ENCODE data around the gene ATG9B.

ATG9B gene, protein sequence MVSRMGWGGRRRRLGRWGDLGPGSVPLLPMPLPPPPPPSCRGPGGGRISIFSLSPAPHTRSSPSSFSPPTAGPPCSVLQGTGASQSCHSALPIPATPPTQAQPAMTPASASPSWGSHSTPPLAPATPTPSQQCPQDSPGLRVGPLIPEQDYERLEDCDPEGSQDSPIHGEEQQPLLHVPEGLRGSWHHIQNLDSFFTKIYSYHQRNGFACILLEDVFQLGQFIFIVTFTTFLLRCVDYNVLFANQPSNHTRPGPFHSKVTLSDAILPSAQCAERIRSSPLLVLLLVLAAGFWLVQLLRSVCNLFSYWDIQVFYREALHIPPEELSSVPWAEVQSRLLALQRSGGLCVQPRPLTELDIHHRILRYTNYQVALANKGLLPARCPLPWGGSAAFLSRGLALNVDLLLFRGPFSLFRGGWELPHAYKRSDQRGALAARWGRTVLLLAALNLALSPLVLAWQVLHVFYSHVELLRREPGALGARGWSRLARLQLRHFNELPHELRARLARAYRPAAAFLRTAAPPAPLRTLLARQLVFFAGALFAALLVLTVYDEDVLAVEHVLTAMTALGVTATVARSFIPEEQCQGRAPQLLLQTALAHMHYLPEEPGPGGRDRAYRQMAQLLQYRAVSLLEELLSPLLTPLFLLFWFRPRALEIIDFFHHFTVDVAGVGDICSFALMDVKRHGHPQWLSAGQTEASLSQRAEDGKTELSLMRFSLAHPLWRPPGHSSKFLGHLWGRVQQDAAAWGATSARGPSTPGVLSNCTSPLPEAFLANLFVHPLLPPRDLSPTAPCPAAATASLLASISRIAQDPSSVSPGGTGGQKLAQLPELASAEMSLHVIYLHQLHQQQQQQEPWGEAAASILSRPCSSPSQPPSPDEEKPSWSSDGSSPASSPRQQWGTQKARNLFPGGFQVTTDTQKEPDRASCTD

GRCh38 chr7:151024435-151025056 lies at the start of gene ATG9B:
Gene ATG9B (minus strand): TSS chr7:151024494. CDS start chr7:151024423, 71 bp downstream.
- TF ChIP-seq CTCF (IDR thresholded peaks at IDR 0.05; ENCODE audit: low read depth, low read length, missing control alignments), result no peak
- no peak within 1 kb of the TSS for H3K27ac ChIP-seq
- H3K4me3 ChIP-seq (ENCODE audit: low read depth, low read length), result no peak within 1 kb of the TSS
- H3K36me3 ChIP-seq (replicated peaks), result no peaks in the 10 kb centered on the region
- in situ Hi-C loops (cut with HindIII; ENCODE audit: low pct_ligation_motif_present, low sequenced_read_pairs), result no loop called here
- H3K27me3 ChIP-seq (replicated peaks), result peaks cover 13% of the 10 kb centered on the region
- DNase-seq, result no peak

GRCh38 chr7:151073990-151074389 lies 49.7 kb upstream of the ATG9B start:
- DNase-seq, result no peak
- in situ Hi-C loops (cut with HindIII; ENCODE audit: low pct_ligation_motif_present, low sequenced_read_pairs), result no loop called here
- H3K27me3 ChIP-seq (replicated peaks), result no peaks in the 10 kb centered on the region
- H3K4me3 ChIP-seq (ENCODE audit: low read depth, low read length), result no peak overlapping the region
- H3K27ac ChIP-seq, result no peak overlapping the region
- TF ChIP-seq CTCF (IDR thresholded peaks at IDR 0.05; ENCODE audit: low read depth, low read length, missing control alignments), result no peak
- H3K36me3 ChIP-seq (replicated peaks), result peaks cover 66% of the 10 kb centered on the region

GRCh38 chr7:151071032-151071866 lies 47.0 kb upstream of the ATG9B start:
- H3K36me3 ChIP-seq (replicated peaks), result peaks cover 90% of the 10 kb centered on the region
- TF ChIP-seq CTCF (IDR thresholded peaks at IDR 0.05; ENCODE audit: low read depth, low read length, missing control alignments), result no peak
- no peaks in the 10 kb centered on the region for H3K27me3 ChIP-seq (replicated peaks)
- in situ Hi-C loops (cut with HindIII; ENCODE audit: low pct_ligation_motif_present, low sequenced_read_pairs), result no loop called here
- H3K27ac ChIP-seq, result no peak overlapping the region
- no peak for DNase-seq
- no peak overlapping the region for H3K4me3 ChIP-seq (ENCODE audit: low read depth, low read length)

DNA sequence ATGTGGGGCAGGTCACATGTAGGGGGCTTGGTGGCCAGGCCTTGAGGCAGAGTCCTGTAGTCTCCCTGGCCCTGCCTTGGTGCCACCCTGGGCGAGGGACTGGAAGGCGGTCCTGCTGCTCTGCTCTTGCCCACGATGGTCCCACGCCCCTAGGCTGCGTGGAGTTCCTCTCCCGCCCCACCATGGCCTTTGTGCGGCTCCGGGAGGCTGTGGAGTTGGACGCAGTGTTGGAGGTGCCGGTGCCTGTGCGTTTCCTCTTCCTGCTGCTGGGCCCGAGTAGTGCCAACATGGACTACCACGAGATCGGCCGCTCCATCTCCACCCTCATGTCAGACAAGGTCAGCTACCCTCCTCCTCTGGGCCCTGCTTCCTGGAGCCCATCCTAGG lies 46.3 kb upstream of the ATG9B start:
- DNase-seq, result no peak
- TF ChIP-seq CTCF (IDR thresholded peaks at IDR 0.05; ENCODE audit: low read depth, low read length, missing control alignments), result no peak
- peaks cover 90% of the 10 kb centered on the region for H3K36me3 ChIP-seq (replicated peaks)
- H3K27ac ChIP-seq, result no peak overlapping the region
- in situ Hi-C loops (cut with HindIII; ENCODE audit: low pct_ligation_motif_present, low sequenced_read_pairs), result no loop called here
- H3K27me3 ChIP-seq (replicated peaks), result no peaks in the 10 kb centered on the region
- H3K4me3 ChIP-seq (ENCODE audit: low read depth, low read length), result no peak overlapping the region

DNA sequence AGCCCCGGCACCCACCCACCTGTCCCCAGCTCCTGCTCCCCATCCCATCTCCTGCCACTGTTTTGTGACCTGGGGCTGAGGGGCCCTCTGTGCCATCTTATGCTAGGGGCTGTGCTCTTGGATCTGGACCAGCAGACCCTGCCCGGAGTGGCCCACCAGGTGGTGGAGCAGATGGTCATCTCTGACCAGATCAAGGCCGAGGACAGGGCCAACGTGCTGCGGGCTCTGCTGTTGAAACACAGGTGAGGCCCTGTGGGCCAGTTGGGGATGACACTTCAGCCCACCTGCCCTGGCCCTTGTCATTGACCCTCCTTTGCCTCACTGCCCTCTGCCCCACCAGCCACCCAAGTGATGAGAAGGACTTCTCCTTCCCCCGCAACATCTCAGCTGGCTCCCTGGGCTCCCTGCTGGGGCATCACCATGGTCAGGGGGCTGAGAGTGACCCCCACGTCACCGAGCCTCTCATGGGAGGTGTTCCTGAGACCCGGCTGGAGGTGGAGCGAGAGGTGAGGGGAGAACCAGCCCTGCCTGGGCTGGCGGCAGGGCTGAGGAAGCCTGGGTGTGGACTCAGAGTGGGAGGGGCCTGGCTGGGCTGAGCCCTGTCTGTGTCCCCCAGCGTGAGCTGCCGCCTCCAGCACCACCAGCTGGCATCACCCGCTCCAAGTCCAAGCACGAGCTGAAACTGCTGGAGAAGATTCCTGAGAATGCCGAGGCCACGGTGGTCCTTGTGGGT lies 45.7 kb upstream of the ATG9B start:
- Histone ChIP-seq H3K4me3 (ENCODE audit: low read depth, low read length) (no peak overlapping the region), H3K36me3 (replicated peaks) (peaks cover 87% of the 10 kb centered on the region), H3K27ac (no peak overlapping the region), H3K27me3 (replicated peaks) (no peaks in the 10 kb centered on the region)
- DNase-seq, result no peak
- no peak for TF ChIP-seq CTCF (IDR thresholded peaks at IDR 0.05; ENCODE audit: low read depth, low read length, missing control alignments)
- in situ Hi-C loops (cut with HindIII; ENCODE audit: low pct_ligation_motif_present, low sequenced_read_pairs), result no loop called here
